IPS-18c (cell line): ENCODE data around the gene OR10C1.
"Not testable (repeated sequence)": the region's sequence is repeated elsewhere in the genome, so short reads cannot be mapped to it uniquely, and the experiment has no call there.

Experiments
- H3K4me3 ChIP-seq: 2 replicates; pipeline ENCODE4 v1.7.0; 2013; ENCODE audit warnings: low read depth, mild to moderate bottlenecking, low read length, moderate library complexity; ENCODE audit not compliant: insufficient read depth
- H3K9me3 ChIP-seq: one replicate; pipeline ENCODE4 v1.6.1; 2013; ENCODE audit warnings: mild to moderate bottlenecking, low read length, moderate library complexity; ENCODE audit not compliant: control insufficient read depth, insufficient read depth

Gene OR10C1, protein sequence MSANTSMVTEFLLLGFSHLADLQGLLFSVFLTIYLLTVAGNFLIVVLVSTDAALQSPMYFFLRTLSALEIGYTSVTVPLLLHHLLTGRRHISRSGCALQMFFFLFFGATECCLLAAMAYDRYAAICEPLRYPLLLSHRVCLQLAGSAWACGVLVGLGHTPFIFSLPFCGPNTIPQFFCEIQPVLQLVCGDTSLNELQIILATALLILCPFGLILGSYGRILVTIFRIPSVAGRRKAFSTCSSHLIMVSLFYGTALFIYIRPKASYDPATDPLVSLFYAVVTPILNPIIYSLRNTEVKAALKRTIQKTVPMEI

DNA sequence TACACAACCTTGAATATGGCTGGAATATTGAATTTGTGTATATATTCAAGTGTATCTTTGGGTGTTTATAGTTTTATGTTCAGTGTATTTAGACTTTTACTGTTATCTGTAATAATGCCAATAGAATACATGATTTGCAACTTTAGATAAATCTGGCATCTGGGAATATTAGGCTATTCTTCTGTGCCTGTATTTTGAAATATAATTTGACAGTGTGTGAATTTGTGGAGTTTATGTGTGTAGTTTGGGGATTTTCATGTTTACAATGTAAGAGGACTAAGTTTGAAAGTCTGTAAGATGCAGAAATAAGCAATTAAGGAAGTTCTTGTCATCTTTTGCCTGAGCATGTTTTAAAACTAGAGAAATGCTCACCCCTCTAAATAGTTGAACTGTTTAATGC lies at the start of gene OR10C1:
TSS of gene OR10C1 (plus strand) at position 301 of the 400 bp plus-strand sequence. CDS start 710 bp downstream, outside the sequence.
- no peak within 1 kb of the TSS for H3K4me3 ChIP-seq
- no peaks in the 10 kb centered on the region for H3K9me3 ChIP-seq

DNA sequence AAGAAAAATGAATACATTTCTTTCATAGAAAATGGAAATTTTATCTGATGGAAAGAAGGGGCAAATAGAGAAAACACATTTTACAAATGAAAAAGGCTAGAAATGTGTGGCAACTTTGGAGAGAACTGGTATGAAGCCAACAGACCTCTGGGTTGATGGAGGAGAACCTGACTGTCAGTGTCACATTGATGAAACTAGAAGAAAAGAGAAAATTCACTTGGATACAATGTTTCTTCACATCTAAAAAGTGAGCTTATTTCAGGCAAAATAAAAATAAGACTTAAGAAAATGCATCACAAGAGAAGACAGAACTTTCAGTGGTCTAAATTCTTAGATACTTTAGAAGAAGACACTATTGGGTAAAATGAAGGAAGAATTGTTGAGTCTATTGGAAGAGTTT lies 43.8 kb upstream of the OR10C1 start, which contains the start of gene OR12D2:
TSS of gene OR12D2 (plus strand) at position 301 of the 400 bp plus-strand sequence. CDS start 1,069 bp downstream, outside the sequence.
- Histone ChIP-seq H3K9me3 (no peaks in the 10 kb centered on the region), H3K4me3 (no peak within 1 kb of the TSS)

DNA sequence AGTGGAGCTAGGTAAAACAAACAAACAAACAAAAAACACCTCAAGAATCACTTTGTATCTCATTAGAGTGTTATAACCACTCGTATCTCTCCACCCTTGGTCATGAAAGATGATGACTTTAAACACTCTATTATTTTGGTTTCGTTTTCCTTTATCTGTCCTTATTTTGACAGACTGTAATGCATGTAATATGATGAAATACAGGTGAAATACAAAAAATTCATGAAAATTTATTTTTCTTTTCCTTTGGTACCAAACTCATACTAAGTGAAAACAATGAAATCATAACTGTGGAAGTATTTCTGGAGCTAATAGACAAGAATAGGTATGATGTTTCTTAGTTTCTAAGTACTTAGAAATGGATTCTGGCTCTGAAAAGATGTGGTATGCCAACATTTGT lies 39.6 kb upstream of the OR10C1 start:
- no peaks in the 10 kb centered on the region for H3K9me3 ChIP-seq

DNA sequence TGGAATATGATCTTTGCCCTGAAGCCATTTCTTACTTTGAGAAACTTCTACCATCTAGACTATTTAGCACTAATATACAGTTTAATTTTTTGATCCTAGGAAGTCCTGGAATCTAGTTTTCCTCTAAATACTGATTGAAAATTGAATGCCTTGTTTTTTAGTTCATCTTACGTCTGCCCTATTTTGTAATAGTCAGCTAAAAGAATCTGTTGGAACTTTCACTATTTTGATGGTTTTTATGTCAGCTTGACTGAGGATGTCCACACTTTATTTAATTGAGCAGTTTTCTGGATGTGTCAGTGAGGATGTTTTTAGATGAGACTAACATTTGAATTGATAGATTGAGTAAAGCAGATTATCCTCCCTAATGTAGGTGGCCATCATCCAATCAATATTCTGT lies 35.3 kb upstream of the OR10C1 start:
- no peak overlapping the region for H3K4me3 ChIP-seq
- H3K9me3 ChIP-seq: no peaks in the 10 kb centered on the region

More for the DNA sequence above, 39.6 kb upstream of the OR10C1 start:
- H3K4me3 ChIP-seq: no peak overlapping the region

DNA sequence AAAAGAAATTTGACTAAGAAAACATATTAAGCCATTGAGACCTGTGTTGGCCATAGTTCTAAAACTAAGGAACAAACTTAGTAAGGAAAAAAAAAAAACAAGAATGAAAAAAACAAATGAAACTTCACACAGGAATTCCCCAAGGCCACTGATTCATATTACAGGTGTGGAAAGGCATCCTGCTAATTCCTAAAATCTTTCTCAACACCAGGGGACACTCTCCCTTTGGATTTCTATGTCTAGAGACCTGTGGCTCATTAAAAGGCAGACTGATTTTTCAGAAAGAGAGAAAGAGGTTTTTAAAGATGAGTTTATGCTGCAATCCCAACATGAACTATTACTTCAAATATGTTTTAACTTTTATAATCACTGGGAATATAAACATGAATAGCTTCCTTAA lies 24.5 kb upstream of the OR10C1 start, which contains the start of gene OR12D1:
TSS of gene OR12D1 (plus strand) at position 341 of the 400 bp plus-strand sequence.
- Histone ChIP-seq H3K4me3 (no peak within 1 kb of the TSS), H3K9me3 (peaks cover 2% of the 10 kb centered on the region)

DNA sequence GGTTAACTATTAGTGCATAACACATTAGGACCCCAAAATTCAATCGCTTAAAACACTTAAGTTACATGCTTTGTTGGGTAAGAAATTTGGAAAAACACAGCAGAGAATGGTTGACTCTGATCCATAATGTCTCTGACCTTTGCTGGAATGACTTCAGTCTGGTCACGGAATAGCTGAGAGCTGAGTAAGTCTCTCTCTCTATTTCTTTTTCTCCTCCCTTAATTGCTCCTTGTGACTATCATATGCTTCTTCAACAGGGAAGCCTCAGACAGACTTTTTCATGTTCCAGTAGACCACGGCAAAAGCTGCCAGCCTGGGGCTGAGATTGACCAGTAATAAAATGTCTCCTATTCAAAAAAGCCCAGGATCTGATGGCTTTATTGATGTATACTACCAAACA lies 19.6 kb upstream of the OR10C1 start:
- no peaks in the 10 kb centered on the region for H3K9me3 ChIP-seq
- H3K4me3 ChIP-seq: no peak overlapping the region

DNA sequence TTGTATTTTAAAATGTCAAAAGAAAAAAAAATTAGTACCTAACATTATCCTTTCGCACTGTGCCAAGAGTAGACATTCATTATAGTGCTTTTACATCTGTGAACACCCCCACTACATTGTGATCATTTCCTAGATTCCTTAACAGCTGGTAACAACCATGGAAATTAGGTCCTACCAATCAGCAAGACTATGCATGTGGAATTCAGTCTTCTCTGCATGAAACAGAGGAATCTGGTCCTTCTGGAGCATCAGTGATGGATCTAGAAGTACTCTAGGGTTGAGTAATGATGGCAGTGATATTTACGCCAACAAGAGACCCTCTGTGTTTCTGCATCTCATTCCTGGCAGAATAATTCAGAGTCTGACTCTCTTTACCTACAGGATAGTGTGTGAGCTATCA lies 14.9 kb upstream of the OR10C1 start:
- no peaks in the 10 kb centered on the region for H3K9me3 ChIP-seq
- no peak overlapping the region for H3K4me3 ChIP-seq

DNA sequence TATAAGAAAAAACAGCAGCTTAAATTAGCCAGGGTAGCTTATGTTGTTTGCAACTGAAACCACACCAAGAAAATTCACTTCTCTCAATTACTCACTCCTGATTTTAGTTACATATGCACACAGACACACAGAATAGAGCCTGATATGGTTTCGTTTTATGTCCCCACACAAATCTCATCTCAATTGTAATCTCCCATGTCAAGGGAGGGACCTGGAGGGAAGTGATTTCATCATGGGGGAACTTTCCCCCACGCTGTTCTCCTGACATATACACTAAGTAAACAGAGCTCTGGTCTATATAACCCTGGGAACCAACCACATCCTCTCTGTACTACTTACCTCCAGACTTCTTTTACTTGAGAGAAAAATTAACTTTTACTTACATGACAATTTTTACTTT lies 14.5 kb upstream of the OR10C1 start:
- H3K4me3 ChIP-seq: no peak overlapping the region
- no peaks in the 10 kb centered on the region for H3K9me3 ChIP-seq

DNA sequence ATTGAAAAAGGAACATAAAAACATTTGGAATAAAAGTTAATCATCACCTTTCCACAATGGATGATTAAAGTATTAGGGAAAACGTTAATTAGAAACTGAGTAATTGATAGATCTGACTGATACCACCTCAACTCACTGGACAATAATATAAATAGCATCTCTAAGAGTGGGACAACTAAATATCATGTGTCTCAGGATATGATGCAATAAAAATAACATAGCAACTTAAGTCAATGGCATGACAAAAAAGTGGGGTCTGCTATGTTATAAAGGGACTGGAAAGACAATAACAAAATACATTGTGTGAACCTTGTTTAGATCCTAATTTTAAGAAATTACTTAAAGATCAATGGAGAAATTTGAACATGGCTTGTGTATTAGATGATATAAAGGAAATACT lies 14.0 kb upstream of the OR10C1 start:
- H3K4me3 ChIP-seq: no peak overlapping the region
- H3K9me3 ChIP-seq: no peaks in the 10 kb centered on the region

DNA sequence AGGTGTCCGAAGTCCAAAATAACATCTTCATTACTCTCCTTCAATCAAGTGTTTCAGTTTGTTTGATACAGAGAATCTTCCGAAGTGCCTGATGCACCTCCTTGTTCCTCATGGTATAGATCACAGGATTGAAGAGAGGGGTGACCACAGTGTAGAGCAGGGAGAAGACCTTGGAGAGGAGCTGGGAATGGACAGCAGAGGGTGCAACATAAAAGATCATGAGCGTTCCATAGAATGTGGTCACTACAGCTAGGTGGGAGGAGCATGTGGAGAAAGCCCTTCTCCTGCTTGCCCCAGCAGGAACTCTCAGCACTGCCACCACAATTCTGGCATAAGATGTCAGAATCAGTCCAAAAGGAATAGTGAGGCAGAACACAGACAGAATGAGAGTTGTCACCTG lies 12.5 kb upstream of the OR10C1 start:
- no peak overlapping the region for H3K4me3 ChIP-seq
- no peaks in the 10 kb centered on the region for H3K9me3 ChIP-seq

DNA sequence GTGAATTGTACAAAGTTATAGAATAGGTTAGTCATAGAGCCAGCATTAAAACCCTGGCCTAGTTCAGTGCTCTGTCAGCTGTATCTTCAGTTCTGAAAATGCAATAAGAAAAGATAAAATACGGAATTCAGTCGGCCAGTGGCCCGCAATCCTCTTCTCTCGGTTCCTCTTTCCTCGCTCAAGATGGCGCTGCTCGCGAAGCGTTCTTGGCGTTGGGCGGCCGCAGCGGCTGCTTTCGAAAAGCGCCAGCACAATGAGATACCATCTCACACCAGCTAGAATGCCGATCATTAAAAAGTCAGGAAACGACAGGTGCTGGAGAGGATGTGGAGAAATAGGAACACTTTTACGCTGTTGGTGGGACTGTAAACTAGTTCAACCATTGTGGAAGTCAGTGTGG lies 2.4 kb upstream of the OR10C1 start:
- H3K9me3 ChIP-seq, H3K4me3 ChIP-seq: not testable (repeated sequence)

DNA sequence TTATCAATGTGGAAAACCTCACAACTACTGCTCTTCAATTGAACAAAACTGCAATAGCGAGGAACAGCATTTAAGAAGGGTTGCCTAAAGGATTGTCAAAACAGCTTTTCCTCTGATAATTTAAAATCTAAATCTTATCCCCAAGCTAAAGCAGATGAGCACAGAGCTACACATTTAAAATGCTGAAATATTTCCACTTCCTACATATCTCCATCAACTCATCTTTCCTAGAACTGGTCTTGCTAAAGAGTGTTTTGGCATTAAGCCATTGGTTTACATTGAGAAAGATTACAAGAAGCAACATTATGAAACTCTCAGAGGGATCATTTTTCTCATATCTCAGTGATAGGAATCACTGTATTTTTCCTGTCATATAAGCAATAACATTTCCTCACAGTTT lies 3.6 kb downstream of the OR10C1 start:
- Histone ChIP-seq H3K4me3 (no peak overlapping the region), H3K9me3 (no peaks in the 10 kb centered on the region)

DNA sequence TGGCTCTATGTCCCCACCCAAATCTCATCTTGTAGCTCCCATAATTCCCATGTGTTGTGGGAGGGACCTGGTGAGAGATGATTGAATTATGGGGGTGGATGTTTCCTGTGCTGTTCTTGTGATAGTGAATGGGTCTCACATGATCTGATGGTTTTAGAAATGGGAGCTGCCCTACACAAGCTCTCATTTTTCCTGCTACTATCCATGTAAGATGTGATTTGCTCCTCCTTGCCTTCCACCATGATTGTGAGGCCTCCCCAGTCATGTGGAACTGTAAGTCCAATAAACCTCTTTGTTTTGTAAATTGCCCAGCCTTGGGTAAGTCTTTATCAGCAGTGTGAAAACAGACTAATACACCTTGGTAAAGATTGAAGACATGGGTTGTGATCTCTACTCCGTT lies 4.9 kb downstream of the OR10C1 start:
- H3K4me3 ChIP-seq, H3K9me3 ChIP-seq: not testable (repeated sequence)

DNA sequence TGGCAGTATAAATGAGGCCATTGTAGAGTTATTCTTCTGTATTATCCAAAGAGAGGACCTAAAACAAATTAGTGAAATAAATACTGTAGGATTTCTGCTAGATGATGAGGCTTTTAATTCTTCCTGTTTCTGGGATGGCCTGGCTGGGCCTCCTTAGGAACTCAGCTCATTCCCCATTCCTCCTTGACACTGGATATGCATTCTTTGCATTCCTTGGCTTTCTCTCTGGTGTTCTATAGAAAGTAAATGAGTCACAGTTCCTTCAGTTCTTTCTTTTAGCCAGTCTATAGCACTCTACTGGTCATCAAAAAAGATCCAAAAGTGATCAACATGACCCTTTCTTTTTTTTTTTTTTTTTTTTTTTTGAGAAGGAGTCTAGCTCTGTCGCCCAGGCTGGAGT lies 8.6 kb downstream of the OR10C1 start:
- Histone ChIP-seq H3K4me3 (no peak overlapping the region), H3K9me3 (no peaks in the 10 kb centered on the region)

DNA sequence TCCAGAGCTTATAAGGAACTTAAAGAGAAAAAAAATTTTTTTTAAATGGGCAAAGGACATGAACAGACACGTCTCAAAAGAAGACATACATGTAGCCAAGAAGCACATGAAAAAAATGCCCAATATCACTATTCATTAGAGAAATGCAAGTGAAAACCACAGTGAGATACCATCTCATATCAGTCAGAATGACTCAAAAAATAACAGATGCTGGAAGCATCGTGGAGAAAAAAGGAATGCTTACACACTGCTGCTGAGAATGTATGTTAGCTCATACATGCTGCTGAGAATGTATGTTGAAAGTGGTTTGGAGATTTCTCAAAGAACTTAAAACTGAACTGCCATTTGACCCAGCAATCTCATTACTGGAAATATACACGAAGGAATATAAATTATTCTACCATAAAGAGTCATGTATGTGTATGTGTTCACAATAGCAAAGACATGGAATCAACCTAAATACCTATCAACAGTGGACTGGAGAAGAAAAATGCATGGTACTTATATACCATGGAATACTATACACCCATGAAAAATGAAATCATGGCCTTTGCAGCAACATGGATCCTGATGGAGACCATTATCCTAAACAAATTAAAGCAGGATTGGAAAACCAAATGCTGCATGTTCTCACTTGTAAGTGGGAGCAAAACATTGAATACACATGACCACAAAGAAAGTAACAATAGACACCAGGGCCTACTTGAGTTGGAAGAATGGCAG lies 12.5 kb downstream of the OR10C1 start:
- Histone ChIP-seq H3K9me3 (no peaks in the 10 kb centered on the region), H3K4me3 (no peak overlapping the region)

DNA sequence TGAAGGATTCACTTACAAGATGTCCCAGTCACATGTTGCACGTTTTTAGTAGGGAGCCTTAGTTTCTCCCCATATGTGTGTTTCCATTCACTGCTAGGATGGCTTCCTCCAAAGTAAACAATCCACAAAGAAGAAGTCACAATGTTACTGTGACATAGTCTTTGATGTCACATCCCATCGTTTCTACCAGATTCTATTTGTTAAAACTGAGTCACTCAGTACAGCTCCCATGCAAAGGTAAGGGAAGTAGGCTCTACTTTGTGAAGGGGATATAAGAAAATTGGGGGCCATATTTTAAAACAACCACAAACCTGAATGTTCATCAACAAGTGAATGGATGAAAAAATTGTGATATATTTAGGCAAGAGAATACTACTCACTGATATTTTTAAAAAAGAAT lies 17.9 kb downstream of the OR10C1 start, which contains the start of the genes OR11A1 and OR2H1:
TSS of gene OR11A1 (minus strand) at position 101 of the 400 bp plus-strand sequence. CDS start 29,430 bp downstream, outside the sequence.
TSS of gene OR2H1 (plus strand) at position 185 of the 400 bp plus-strand sequence. CDS start 4,615 bp downstream, outside the sequence.
- no peak within 1 kb of the TSS for H3K4me3 ChIP-seq
- H3K9me3 ChIP-seq: no peaks in the 10 kb centered on the region

DNA sequence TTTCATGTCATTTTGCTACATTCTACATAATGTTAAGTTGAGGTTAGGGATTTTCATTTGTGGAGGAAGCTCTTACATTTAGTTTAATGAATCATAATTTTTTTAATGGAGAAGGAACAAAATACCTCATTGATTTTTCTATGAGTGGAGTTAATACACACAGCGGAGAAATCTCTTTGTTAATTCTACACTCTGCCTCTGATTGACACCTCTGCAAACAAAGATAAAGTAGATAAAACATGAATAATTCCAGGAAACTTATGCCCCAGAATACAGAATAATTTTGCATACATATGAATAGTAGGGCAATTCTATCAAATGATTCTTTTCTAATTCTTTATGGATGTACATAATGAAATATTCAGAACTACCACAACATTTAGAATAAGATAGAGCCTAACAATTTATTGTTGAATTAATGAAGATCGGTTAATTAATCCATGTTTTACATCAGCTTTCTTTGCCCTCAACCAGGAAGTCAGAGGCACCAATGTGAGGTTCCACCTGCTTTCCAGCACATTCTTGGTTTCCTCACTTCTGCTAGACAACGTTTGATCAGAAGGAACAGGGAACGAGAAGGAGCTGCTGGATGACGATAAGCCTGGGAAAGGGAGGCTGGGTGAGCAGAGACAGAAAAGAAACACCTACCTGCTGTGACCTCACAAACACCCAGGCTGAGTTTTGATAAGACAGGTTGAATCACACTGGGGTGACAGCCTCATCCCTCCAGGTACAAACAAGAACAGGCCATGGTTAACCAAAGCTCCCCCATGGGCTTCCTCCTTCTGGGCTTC lies 22.1 kb downstream of the OR10C1 start:
- Histone ChIP-seq H3K9me3 (no peaks in the 10 kb centered on the region), H3K4me3 (no peak overlapping the region)
